ENCODE results near the gene GRIA1.

GRIA1 gene

DNA sequence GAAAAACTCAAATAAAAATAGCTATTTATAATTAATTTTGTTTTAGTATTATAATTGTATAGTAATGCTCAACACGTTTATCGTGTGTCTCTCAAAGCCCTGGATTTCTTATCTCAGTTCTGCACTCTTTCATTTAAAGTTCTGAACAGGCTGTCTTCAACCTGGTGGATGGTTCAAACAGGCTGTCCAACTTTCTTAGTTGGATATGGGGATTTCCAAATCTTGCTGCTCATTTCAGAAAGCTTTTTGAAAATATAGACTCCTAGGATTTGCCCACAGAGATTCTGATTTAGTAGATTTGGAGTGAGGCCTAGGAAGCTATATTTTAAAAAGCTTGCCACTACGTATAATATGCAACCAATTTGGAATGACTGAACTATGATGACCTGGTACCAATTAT, 120.3 kb downstream of the GRIA1 start:
- no peak for DNase-seq (ENCODE audit: low read depth in 2 of 2)

DNA sequence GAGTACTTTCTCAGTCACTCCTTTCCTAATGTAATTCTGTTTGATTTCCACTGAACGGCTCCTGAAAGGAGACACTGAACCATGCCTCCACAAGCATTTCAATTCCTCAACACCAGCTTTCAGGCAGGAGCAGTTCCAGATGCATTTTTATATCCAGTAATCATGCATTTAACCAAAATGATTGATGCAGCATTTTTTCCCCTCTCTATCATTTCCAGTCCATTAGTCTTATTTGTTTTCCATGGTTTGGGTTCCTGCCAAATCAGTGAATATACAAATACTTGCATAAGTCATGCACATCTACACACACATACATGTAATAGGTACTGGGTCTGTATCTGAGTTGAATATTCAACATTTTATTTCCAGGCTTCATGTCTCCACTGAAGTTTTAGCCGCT, 122.7 kb downstream of the GRIA1 start:
- DNase-seq (ENCODE audit: low read depth in 2 of 2) = no peak

DNA sequence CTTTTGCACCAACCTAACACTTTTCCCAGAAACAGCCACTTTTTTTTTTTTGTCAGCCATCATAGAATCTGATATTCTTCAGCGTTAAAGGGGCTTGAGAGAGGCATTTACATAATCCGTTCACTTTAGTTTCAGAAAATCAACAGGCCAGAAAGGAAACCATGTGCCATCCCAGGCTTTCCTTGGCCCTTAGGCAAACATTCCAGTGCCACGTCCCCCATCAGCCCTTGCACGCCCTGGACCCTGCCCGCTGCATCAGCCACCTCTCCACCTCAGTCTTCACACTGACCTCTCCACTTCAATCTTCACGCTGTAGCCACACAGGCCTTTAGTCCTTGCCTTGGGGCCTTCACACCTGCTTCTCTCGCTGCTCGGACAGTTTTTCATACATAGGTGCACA, 123.2 kb downstream of the GRIA1 start:
- DNase-seq (ENCODE audit: low read depth in 2 of 2) = no peak

DNA sequence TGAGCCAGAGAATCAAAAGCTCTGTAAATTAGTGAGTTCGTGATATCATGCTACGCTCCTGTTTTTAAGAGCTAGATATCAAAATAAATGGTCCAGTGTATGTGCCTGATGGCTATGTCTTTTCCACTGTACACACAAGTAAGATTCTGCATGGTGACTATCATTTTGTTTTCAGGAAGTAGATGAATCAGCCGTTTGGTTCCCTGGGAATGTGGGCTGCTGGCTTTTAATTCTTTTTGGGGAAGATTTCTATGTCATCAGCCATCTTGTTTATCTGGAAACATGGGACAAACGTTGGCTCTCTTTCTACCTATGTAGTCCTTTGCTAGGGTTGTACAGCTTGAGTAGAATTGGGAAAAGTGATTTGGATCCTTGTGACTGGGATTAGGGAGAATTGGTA, 126.7 kb downstream of the GRIA1 start:
- DNase-seq (ENCODE audit: low read depth in 2 of 2) = no peak

DNA sequence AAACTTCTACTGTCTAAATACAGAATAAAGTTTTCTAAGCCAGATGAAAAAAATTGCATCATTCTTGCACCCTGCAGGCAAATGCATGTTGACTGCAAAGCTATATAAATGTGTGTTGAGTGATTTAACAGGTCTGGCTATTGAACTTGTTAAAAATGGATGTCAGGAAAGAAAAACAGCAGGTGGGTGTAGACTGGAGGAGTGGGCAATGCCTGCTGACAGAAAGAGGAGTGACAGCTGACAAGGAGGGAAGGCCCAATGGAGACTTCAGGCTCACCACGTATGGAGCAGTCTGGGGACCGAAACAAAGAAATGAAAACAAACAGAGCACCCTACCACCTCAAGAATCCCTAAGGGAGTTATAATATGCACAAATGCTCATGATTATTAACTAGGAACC, 127.8 kb downstream of the GRIA1 start:
- no peak for DNase-seq (ENCODE audit: low read depth in 2 of 2)

DNA sequence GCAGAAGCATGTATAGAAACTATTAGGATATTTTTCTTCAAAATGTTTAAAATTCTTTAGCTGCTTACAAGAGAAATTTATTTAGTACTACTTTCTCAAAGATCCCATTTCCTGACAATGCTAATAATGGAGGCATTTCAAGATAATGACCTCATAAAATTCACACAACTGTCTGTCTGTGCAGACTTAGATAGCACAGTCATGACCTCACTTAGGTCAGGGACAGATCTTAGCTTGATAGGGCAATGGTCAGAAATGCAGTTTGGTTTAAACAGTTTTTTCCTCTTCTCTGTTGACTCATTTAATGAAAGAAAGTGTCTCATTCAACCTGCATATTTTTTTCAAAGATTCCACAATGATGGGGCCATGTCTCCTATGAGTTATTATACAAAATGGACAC, 128.4 kb downstream of the GRIA1 start:
- DNase-seq (ENCODE audit: low read depth in 2 of 2) = no peak

DNA sequence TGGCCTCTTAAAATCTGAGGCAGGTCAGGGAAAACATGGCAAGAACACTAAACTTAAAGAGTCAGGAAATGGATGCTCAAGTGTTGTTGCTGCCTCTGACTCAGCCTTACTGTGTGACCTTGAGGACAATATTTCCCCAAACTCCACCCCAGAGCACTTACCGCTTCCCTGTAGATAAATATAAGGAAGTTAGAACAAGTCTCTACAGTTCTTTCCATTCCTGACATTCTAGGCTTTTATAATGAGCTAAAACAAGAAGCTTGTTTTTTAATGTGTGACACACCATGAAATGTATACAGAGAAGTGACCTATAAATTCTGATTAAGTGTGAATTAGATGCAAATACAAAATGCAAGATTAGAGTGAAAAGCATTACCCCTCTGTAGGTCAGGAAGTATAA, 129.3 kb downstream of the GRIA1 start:
- no peak for DNase-seq (ENCODE audit: low read depth in 2 of 2)

DNA sequence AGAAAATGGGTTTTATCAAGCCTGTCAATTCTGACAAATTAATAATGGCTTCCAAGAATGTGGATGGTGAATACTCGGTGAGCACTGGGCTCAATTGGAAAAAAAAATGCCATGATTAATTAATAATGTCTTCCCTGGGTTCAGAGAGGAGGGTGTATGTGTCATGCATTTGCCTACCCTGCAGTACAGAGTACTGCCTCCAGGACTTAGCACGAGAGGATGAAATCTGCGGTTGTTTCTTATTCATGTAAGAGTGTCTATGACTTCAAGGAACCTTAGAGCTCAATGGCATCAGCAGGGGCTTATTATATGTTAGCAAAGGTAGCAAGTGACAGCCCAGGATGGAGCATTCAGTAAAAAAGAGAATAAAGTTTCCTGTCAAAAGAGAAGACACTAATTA, 132.7 kb downstream of the GRIA1 start:
- no peak for DNase-seq (ENCODE audit: low read depth in 2 of 2)

DNA sequence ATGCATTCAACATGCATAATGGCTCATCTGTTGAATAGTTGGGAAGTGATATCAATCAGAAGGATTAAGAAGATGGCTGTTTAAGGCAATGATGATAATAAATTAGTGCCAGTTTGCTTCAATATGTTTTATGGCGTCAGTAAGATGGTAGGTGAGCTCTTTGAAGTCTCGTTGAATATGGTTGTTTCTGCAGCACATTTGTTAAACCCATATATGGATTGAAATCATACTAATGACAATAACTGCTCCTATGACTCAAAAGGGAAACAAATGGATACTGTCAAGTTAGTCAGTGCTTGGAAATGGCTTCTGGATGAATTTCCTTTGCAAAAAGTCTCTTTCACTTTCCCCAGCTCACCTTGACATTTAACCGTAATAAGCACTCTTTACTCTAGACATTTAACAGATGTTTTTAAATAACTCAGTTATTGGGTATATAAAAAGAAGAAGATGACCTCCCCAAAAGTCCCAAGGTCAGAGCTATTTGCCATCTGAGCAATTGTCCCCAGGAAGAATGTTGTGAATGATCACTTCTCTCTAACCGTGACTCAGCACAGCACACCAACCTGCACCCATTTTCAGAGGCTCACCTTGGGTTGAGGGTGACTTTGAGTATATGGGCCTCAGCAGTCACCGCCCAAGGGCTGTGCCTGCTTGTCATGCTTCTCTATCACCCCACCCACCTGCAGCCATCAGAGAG, 133.4 kb downstream of the GRIA1 start:
- no peak for DNase-seq (ENCODE audit: low read depth in 2 of 2)

DNA sequence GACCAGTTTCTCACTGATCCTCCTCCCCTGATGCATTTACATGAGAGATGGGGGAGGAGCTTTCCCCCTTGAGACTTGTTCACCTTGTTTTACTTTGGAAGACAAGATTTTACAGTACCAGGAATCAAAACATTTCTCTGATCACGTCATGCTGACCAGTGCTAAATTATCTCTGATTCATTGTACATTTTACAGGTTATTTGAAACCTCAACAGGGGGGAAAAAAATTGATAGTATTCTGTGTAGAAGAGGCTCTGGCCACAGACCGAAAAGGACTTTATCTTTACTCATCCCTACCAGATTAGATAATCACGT, 133.9 kb downstream of the GRIA1 start:
- no peak for DNase-seq (ENCODE audit: low read depth in 2 of 2)

DNA sequence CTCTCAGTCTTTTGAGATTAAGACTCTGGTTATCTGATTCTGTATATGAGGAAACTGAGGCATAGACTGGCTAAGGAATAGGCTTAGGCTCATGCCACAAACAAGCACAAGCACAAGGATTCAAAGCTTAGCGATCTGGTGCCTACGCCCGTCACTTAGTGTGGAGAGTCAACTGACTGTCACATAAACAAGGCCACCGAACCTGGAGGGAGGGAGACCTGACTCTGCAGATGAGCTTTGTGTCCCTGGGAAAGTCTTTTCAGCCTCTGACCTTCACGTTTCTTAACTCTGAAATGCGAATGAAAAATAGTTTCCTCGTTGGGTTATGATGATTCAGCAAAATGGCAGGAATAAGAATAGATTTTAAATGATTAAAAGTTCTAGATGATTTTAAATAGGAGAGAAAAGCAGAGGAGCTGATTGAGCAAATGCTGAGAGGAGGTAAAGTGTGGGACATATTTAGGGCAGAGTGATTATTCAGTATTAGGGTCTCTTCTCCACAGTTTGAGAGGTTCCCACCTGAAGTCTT, 135.4 kb downstream of the GRIA1 start:
- no peak for DNase-seq (ENCODE audit: low read depth in 2 of 2)

DNA sequence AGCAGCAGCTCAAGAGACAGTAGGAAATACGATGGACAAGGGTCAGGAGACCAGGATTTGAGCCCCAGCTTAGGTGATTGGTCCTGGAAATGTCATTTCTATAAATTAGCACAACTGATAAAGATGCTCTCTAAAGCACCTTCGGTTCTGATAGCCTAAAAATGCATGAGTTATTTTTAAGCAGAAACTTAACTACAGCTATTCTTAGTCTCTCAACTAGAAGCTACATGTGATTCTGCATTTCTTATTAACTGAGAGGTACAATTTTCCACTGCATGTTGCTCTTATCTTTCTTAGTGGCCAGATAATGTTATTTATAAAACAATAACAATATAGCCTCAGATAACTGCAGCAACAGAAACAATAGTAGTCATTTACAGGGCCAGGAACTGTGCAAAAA, 136.4 kb downstream of the GRIA1 start:
- DNase-seq (ENCODE audit: low read depth in 2 of 2) = no peak

DNA sequence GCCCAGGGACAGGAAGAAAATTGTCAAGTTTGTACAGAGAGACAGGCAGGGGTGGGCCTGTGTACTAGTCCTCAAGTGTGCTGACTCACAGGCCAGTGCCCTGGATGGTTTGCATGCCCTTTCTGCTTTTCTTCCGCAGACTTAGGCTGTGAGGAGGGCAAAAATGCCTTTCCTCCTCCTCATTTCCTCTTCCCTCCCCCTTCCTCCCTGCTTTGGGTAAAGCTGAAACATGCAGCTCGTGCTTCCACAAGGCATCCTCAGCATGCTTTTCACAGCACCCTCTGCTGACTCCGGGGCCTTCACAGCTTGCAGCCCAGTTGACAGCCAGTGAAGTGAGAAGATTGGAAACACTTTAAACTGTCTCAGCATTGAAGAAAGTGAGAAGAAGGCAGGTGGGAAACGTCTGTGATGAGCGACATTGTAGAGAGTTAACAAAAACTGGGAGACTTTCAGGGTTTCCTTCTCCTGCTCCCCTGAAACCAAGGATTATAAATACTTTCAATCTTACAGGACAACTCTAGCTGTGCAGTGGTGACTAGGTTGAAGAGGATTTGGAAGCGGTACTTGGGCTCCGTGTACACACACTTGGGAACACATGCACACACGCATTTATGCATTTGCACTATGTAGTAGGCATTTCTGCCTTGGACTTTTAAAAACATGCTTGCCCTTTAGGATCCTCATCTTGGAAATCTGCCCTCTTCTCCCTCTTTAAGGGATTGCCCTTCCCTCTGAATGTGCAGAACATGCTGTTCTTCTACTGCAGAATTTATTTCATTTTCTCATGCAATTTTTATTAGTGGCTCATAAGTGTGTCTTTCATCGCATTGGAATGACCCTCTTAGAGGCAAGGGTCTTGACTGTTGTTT, 138.8 kb downstream of the GRIA1 start:
- no peak for DNase-seq (ENCODE audit: low read depth in 2 of 2)

DNA sequence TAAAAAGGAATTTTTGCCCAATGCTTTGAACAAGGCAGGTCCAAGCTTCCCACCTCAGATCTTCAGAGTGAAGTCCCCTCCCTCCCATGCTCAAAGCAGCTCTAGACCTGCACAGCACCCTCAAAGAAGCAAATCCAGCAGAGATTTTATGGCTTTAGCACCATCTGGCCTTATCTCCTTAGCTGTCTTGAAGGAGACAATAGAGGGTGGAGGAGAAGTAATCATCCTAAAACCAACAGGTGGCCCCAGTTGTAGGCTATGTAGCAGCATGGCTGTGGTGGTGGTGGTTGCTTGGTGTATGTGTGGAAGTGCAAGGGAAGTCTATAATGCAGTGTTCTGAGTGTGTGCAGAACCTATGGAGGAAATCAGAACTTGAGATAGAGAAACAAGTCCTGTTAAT, 140.1 kb downstream of the GRIA1 start:
- no peak for DNase-seq (ENCODE audit: low read depth in 2 of 2)

DNA sequence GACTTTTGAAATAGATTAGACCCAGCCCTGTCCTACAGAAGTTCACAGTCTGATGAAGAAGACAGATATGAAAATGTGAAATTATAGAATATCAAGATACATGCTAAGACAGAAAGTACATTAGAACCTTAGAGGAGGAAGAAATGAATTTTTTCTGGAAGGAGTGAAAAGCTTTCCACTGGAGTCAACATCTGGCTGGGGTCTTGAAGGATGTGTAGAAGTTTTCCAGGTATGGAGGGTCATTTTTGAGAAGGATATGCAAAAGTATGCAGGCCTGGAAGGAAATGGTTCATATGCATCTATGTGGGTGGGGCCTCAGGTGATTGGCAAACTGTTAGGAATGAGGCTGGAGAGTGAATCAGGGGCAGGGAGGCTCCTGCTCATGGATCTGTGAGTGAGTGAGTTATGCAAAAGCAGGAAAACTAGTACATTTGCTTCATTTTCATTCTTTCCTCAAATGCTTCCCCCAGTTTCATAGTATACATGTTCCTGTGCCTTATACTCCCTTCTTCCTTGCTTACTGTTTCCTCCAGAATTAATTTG, 142.3 kb downstream of the GRIA1 start:
- DNase-seq (ENCODE audit: low read depth in 2 of 2) = no peak

DNA sequence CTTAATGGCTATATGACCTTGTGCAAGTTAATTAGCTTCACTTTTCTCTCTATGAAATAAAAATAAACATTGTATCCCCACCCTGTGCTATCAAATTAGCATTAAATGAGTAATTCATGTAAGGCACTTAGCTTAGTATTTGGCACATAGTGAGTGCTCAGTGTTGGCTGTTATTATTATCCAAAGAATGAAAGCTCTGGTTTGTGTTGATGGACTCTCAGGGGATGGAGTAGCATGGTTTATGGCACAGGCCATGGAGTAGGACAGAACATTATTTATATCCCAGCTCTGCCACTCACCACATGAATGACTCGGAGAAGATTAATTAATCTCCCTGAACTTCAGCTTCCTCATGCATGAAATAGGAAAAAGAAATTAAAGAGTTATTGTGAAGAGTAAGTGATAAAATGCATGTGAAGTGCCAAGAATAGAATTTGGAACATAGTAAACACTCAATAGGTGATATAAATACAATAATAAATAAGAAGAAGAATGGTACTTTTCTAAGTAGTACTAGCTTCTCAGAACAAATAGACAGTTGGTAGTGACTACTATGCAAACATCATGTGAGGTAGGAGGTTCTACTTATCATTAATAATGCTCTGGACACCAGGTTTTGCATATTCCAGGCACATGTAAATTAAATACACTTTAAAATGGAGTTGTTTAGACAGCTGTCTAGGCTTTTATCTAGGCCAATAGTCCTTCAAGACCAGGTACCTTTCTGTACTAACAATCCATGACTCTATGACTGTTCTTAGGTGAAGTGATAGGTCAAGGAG, 146.4 kb downstream of the GRIA1 start:
- no peak for DNase-seq (ENCODE audit: low read depth in 2 of 2)

DNA sequence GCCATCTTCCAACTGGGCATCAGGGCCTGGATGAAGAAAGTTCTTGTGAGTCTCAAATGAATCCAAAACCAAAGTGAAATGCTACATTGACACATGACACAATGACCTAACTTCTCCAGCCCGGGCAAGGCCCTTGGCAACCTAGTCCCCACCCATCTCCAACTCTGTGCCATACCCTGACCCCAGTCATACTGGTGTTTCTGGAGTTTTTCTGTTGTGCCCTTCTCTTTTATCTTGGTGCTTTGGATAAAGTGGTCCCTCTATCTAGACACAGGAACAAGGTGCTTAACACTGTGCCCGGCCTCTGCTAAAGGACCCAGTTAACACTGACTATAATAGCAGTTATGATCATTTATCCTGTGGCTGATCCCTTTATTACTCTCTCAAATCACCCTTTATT, 149.8 kb downstream of the GRIA1 start:
- DNase-seq (ENCODE audit: low read depth in 2 of 2) = no peak

DNA sequence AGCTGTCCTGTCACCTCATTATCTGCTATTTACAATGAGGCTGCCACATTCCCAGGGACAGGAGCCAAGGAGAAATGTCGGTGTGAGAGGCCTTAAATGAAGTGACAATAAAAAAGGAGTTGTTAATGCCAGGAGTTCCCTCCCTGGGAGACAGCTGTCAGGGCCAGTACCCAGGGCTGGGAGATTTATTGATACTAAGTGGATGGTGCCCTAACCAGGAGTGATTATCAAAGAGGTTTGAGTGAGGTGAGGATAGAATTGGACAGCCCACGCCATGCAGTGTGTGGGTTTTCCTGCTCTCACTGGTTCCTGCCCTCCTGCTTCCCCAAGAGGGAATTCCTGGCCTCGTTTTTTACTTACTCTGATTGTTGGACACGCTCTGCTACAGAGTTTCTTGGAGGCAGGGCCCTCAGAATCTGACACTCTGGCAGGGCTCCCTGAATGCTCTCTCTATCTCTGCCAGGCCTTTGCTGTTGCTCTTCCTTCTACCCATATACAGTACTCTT, 150.8 kb downstream of the GRIA1 start:
- no peak for DNase-seq (ENCODE audit: low read depth in 2 of 2)

DNA sequence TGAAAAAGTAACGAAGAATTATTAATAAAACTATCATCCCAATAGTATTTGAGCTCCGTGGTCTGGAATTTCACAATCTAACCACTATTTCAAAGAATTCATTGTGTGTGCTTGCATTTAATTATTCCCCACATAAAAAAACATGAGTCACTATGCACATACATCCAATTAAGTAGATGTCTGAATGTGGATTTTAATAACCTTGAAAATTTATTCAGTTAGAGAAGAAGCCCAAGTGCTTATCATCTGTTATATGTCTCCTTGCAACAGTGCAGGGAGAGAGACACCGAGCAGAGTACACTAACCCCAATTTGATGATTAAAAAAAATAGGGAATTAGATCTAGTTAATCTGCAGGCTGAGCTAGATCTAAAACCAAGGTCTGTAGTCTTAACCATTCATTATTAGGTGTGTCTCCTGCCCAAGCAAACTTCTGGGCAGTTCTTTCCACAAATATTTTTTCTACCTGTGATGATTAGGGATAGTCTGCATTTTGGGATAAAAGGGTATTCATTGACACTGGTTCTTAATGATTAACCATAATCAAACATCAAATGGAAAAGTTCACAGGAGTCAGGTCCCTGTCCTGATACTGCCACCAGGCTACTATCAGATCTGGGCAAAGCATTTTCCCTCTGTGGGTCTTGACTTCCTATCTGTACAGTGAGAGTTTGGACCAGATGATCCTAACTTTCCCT, 164.2 kb downstream of the GRIA1 start:
- DNase-seq (ENCODE audit: low read depth in 2 of 2) = no peak

DNA sequence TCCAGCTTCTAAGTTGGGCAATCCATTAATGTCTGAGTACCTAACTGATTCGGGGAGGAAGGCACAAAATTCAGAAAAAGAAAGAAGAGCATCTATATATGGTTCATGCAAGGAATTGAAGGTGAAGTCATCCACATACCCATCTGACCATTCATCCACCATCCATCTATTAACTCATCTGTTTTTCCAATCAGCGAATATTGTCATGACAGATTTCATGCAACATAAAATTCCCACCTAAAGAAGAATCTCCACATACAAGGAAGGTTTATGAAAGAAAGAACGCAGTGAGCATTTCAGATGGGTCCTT, 164.7 kb downstream of the GRIA1 start:
- no peak for DNase-seq (ENCODE audit: low read depth in 2 of 2)

DNA sequence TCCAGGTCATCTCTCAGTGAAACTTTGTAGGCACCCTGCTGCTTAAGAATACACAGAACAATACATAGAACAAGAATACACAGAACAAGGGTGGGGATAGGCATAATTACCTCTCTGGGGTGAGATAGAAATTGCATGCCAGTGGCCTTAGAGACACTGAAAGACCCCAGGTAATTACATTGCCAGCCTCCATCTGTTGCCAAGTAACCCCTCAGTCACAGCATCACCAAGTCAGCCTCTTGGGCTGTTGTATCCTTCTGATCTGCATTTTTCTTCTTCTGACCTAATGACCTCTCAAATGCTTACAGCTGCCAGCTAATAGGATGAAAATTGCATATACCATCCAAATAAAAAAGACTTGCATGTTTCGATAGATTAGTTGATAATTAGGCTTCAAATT, 167.7 kb downstream of the GRIA1 start:
- DNase-seq (ENCODE audit: low read depth in 2 of 2) = no peak

DNA sequence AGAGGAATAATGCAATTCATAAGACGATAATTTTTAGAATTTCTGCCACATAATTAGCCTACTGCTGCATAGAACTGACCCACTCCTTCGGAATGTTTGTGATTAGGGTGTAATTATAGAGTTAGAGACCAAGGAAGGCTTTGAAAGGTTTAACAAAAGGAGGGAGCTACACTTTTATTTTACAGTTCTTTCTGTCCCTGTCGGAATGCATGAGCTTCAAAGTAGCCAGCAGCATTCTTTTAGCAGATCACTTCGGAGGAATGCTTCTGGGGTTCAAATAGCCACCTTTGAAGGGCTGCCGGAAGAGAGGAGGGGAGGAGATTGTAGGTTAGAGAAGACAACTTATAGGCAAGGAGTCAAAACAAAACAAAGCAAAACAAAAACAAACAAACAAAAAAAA, 168.1 kb downstream of the GRIA1 start:
- no peak for DNase-seq (ENCODE audit: low read depth in 2 of 2)

All from stimulated activated CD8-positive, alpha-beta memory T cell treated with anti-CD3 and anti-CD28 coated beads, Interleukin-2, amount 100 ng/mL, for 1 hour (primary cell).